NCI-H524 (cell line): ENCODE data around the gene STXBP1.
"Not testable (repeated sequence)": the region's sequence is repeated elsewhere in the genome, so short reads cannot be mapped to it uniquely, and the experiment has no call there.

Source experiments
- DNase-seq, 2 experiments: peaks; one replicate each; lab custom pipeline; 2025; lab: John Stamatoyannopoulos, UW

The STXBP1 gene

GRCh38 chr9:127621339-127621970 is 9.4 kb downstream of the STXBP1 start:
- DNase-seq = not testable (repeated sequence)

GRCh38 chr9:127626752-127627493 is 14.8 kb downstream of the STXBP1 start:
- no peak for DNase-seq

GRCh38 chr9:127627494-127627855 is 15.4 kb downstream of the STXBP1 start:
- DNase-seq = no peak

- no peak for DNase-seq
These were observed 16.8 kb downstream of the STXBP1 start for GRCh38 chr9:127628758-127629467.

GRCh38 chr9:127629468-127630081 is 17.5 kb downstream of the STXBP1 start:
- DNase-seq = no peak

- DNase-seq = no peak
These were observed 21.3 kb downstream of the STXBP1 start for GRCh38 chr9:127633216-127633862.

- no peak for DNase-seq
These were observed 21.9 kb downstream of the STXBP1 start for GRCh38 chr9:127634021-127634420.

- peak; percentile 18 to 61 for DNase-seq
These were observed 22.6 kb downstream of the STXBP1 start for GRCh38 chr9:127634698-127635097.

- DNase-seq = no peak
These were observed 23.2 kb downstream of the STXBP1 start for GRCh38 chr9:127635201-127635735.

- DNase-seq = no peak
These were observed 25.3 kb downstream of the STXBP1 start for GRCh38 chr9:127637322-127637847.

- peak in 1 of 2 experiments; percentile 35 for DNase-seq
These were observed 28.9 kb downstream of the STXBP1 start for GRCh38 chr9:127640908-127641545.

- DNase-seq = no peak
These were observed 30.1 kb downstream of the STXBP1 start for GRCh38 chr9:127642082-127642740.

- peak in 1 of 2 experiments; percentile 23 for DNase-seq
These were observed 32.2 kb downstream of the STXBP1 start for GRCh38 chr9:127644146-127644827.

- DNase-seq = peak; percentile 44 to 82
These were observed 32.9 kb downstream of the STXBP1 start for GRCh38 chr9:127644943-127645342.

- no peak for DNase-seq
These were observed 35.4 kb downstream of the STXBP1 start for GRCh38 chr9:127647451-127647850.

- DNase-seq = peak in 1 of 2 experiments; percentile 42
These were observed 38.4 kb downstream of the STXBP1 start for GRCh38 chr9:127650518-127650917.

GRCh38 chr9:127651697-127652610 is 39.9 kb downstream of the STXBP1 start:
- peak; percentile 26 to 73 for DNase-seq

GRCh38 chr9:127652733-127653132 is 40.7 kb downstream of the STXBP1 start:
- DNase-seq = no peak

- no peak for DNase-seq
These were observed 42.5 kb downstream of the STXBP1 start for GRCh38 chr9:127654619-127655018.
